NOMO-1 (cell line): ENCODE measurements around the gene MUC4.
"Not testable (repeated sequence)": the region's sequence is repeated elsewhere in the genome, so short reads cannot be mapped to it uniquely, and the experiment has no call there.

Source experiments
- DNase-seq, 2 experiments: peaks; one replicate each; lab custom pipeline; 2025; ENCODE audit not compliant: unreplicated experiment in 2 of 2; lab: John Stamatoyannopoulos, UW

The MUC4 gene

DNA sequence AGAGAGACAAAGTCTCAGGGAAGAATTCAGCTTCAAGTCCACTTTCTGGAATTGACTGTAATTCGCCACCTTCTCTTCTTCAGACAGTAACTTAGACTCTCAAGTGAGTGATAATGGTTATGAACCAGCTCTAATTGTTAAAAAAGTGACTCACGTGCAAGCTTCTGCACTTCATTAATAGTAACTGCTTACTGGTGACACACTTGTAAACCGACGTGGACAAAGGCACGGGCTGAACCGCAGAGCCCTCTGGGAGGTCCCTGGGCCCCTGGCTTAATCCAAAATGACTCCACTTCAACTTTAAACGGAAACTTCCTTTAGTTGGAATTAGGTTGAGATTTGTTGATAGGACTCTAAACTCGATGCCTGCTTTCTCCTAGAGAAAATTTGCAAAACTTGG is 17.0 kb downstream of the MUC4 start:
- no peak for DNase-seq

DNA sequence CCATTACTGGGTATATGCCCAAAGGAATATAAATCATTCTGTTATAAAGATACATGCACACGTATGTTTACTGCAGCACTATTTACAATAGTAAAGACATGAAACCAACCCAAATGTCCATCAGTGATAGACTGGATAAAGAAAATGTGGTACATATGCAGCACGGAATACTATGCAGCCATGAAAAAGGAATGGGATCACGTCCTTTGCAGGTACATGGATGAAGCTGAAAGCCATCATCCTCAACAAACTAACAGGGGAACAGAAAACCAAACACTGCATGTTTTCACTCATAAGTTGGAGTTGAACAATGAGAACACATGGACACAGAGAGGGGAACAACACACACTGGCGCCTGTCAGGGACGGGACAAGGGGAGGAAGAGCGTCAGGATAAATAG is 19.1 kb downstream of the MUC4 start:
- not testable (repeated sequence) for DNase-seq

- DNase-seq = no peak
Measured at GRCh38 chr3:195790901-195791300, 20.8 kb downstream of the MUC4 start.

DNA sequence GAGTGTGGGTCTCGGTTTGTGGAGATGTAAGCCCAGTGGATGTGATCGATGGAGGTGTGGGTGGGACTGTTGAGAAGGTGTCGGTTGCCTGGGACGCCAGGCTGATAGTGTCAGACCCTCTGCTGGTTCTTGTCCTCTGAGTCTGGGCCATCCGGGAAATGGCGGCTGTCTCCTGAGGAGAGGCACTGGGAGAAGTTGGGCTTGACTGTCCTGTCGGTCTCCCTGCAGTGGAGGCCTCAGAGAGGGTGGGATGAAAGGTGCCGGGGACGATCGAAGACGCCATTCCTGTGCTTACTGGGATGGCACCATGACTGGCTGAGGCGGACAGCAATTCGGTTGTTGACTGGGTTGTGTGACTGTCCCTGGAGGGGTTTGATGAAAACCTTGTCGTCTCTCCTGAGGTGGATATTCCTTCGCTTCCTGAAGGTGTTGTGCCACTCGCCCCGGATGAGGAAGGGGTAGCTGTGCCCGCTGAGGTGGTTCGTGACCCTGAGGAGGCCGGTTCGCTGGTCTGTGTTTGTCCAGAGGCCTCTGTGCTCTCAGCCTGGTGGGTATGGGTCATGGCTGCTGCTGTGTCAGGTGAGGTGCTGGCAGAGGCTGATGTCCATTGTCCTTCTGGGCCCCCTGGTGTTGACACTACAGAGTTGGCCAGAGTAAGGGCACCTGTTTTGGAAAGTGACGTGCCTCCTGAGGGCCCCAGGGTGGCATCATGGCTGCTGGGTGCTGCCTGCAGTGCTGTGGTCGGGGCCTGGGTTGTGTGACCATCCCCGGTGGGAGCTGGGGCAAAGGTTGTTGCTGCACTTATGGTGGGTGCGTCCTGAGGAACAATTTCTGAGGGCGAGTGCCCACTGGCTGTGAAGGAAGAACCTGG is 22.8 kb downstream of the MUC4 start:
- DNase-seq = no peak

GRCh38 chr3:195785781-195786405 is 25.8 kb downstream of the MUC4 start:
- not testable (repeated sequence) for DNase-seq

- DNase-seq = not testable (repeated sequence)
Measured at GRCh38 chr3:195784031-195784430, 27.7 kb downstream of the MUC4 start.

DNA sequence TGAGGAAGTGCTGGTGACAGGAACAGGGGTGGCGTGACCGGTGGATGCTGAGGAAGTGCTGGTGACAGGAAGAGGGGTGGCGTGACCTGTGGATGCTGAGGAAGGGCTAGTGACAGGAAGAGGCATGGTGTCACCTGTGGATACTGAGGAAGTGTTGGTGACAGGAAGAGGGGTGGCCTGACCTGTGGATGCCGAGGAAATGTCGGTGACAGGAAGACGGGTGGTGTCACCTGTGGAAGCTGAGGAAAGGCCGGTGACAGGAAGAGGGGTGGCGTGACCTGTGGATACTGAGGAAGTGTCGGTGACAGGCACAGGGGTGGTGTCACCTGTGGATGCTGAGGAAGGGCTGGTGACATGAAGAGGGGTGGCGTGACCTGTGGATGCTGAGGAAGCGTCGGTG is 30.5 kb downstream of the MUC4 start:
- not testable (repeated sequence) for DNase-seq

GRCh38 chr3:195777975-195778374 is 33.8 kb downstream of the MUC4 start:
- DNase-seq = no peak

GRCh38 chr3:195774917-195775316 is 36.8 kb downstream of the MUC4 start:
- no peak for DNase-seq

DNA sequence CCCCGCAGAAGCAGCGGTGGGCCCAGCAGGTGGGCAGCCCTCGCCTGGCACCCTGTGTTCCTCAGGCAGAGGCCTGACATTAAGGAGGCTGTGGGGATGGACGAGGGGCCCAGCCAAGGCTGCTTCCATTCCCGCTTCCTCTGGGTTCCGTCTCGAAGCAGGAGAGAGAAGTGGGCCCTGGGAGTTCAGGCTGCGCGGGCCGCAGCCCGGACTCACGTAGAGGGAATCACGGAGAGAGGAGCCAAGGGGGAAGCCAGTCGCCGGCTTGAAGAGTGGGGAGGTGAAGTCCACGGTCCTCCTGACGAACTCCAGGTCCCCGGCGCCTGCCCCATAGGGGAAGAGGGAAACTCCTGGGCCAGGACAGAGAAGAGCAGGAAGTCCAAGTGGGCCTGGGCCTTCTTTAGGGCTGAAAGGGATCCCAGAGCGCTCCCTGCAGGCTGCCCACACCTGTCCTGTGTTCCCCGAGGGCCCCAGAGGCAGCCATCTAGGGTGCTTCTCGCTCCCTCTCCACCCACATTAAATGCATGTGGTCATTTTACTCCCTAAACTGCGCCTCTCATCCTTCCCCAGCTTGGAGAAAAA is 37.7 kb downstream of the MUC4 start:
- DNase-seq = no peak

GRCh38 chr3:195771646-195772300 is 40.0 kb downstream of the MUC4 start:
- no peak for DNase-seq

- DNase-seq = not testable (repeated sequence)
Measured at GRCh38 chr3:195770841-195771645, 40.7 kb downstream of the MUC4 start.

GRCh38 chr3:195770081-195770840 is 41.5 kb downstream of the MUC4 start:
- DNase-seq = no peak

DNA sequence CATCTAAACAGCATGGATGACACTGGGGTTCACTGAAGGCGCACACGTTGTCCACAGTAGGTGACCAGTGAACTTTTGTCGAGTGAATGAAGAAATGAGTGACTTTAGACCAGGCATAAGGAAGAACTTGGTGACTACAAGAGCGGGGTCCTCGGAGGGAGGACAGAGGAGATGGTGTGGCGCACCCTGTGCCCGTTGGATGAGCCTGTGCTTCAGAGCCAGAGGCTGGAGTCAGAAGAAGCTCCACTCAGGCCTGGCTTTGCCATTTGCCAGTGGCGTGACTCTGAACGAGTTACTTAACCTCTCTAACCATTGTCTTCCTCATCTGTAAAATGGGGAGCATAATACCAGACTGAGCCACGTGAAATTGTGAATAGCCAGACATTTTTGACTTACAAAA is 42.2 kb downstream of the MUC4 start:
- no peak for DNase-seq

GRCh38 chr3:195768831-195769303 is 42.9 kb downstream of the MUC4 start:
- no peak for DNase-seq

DNA sequence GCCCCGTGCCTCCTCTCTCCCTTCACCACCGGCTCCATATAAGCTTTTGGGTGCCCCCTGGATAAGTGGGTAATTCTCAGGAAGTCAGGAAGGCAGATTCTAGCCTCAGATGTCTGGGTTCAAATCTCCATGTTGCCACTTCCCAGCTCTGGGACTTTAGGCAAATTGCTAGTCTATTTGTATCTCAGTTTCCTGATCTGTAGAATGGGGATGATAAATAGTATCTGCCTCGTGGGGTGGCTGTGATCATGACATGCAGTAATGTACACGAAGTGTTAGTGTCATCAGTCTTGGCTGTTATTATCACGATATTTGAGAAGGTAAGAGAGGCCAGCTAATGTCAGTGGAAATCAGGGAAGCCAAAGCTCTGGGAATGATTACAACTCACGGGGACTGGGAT is 43.3 kb downstream of the MUC4 start:
- no peak for DNase-seq

DNA sequence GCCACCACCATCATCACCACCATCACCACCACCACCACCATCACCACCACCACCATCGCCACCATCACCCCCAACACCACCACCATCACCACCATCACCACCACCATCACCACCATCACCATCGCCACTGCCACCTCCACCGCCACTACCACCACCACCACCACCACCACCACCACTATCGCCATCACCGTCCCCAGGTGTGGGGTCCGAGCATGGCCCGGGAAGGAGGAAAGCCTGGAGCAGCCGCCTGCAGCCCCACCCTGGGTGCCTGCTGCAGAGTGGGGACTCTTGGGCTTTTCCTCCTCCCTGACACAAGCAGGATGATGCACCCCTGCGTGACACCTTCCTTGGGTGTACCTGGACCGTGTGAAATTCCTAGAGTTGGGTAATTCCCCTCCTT is 43.9 kb downstream of the MUC4 start:
- DNase-seq = no peak

DNA sequence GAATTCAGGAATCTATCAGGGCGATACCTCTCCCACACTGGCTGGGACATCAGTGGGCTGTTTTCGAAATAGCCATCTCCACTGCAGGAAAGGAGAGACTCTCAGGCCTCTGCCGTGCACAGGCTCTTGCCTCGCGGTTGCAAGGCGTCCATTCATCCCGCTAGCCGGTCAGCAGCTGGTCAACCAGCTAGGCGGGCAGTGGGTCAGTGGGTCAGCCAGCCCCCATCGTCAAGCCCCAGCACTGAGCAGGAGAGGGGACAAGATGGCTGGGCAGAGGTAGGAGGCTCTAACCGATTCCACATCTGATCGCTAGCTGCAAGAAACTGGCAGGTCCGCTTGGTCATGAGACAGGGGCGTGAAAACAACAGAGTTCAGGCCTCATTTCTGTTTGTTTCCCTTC is 45.1 kb downstream of the MUC4 start:
- no peak for DNase-seq

DNA sequence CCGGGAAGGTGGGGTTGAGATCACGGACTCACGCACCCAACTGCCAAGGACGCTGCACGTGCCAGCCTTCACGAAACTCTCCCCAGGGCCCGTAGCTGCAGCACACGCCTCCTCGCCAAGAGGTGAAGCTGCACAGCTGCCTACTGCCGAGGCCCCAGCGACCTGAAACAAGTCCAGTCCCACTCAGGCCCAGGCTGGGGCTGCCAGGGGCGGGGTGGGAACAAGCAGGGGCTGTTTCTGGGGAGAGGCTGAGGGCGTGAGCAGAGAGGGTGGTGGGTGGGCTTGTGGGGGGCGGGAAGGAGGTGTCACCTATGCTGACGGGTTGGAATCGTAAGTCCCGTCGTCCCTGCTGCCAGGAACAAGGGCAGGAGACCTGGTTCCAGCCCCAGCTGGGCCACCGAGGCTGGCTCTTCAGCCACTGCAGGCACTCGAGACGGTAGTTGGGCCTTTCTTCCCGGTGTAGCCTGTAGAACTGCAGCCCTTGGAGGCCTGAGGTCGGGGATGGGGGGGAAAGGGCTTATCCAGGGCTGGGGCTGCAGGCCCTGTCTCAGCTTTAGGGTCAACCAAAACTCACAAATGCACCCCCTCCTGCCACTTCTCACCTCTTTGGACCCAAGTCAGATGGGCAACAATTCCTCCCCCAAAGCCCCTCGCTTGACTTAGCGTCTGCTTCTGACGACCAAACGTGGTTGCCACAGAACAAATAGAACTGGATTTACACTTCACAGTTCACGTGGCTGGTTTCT is 46.6 kb downstream of the MUC4 start:
- no peak for DNase-seq
